A673 (cell line): ENCODE data around the gene VAT1L. TPM values are rescaled to one million over a fixed set of nuclear protein-coding genes. Genes with fewer than 3 reads are reported as not detected.

Experiments used
- BruUV-seq: library from RNA; stranded (reverse); fragments of 400-500 nt; replicated peaks from 2 replicates; lab custom pipeline; 2021; lab: Mats Ljungman, UMichigan
- CTCF ChIA-PET: fragments of 300-600 bp; sonication (Branson Sonifier 250); formaldehyde crosslinking; loops from one replicate; lab custom pipeline; 2022; ENCODE audit warnings: antibody characterized with exemption; lab: Charles Lee
- POLR2A ChIA-PET: fragments of 300-600 bp; sonication (Branson Sonifier 250); formaldehyde crosslinking; loops from one replicate; lab custom pipeline; 2022; ENCODE audit warnings: antibody characterized with exemption; ENCODE audit not compliant: low non-redundant PET; lab: Charles Lee
- DNase-seq: peaks from one replicate; pipeline ENCODE4 v3.0.0-alpha.2; 2015; ENCODE audit warnings: low spot score
- H3K27ac ChIP-seq: fragments of 200-600 bp; sonication (generic); 2 replicates; pipeline ENCODE4 v1.5.1; 2016; ENCODE audit warnings: mixed run types, low read depth, mild to moderate bottlenecking, mixed read lengths, antibody characterized with exemption, low read length; ENCODE audit not compliant: poor library complexity, severe bottlenecking
- H3K27me3 ChIP-seq: fragments of 200-600 bp; sonication (generic); replicated peaks from 2 replicates; pipeline ENCODE4 v1.6.1; 2017; ENCODE audit warnings: mixed run types, low read depth, mild to moderate bottlenecking, mixed read lengths, antibody characterized with exemption, low read length; ENCODE audit not compliant: insufficient read depth, poor library complexity
- H3K36me3 ChIP-seq: fragments of 200-600 bp; sonication (generic); 2 replicates; pipeline ENCODE4 v1.6.1; 2016; ENCODE audit warnings: mixed run types, mild to moderate bottlenecking, mixed read lengths, antibody characterized with exemption, low read length; ENCODE audit not compliant: insufficient read depth, poor library complexity, severe bottlenecking
- H3K4me1 ChIP-seq: fragments of 200-600 bp; sonication (generic); 2 replicates; pipeline ENCODE4 v1.6.1; 2017; ENCODE audit warnings: mixed run types, mild to moderate bottlenecking, mixed read lengths, antibody characterized with exemption, low read length; ENCODE audit not compliant: insufficient read depth, poor library complexity, severe bottlenecking
- H3K4me3 ChIP-seq: fragments of 200-600 bp; sonication (generic); 2 replicates; pipeline ENCODE4 v1.5.1; 2016; ENCODE audit warnings: low read depth, mixed run types, mild to moderate bottlenecking, mixed read lengths, low read length; ENCODE audit not compliant: poor library complexity, severe bottlenecking
- H3K9me3 ChIP-seq: fragments of 200-600 bp; sonication (generic); 2 replicates; pipeline ENCODE4 v1.6.1; 2016; ENCODE audit warnings: mixed run types, low read depth, mild to moderate bottlenecking, mixed read lengths, antibody characterized with exemption, low read length; ENCODE audit not compliant: poor library complexity, severe bottlenecking
- EZH2 ChIP-seq: fragments of 200-600 bp; sonication (generic); IDR thresholded peaks from 2 replicates; pipeline ENCODE4 v1.6.1; 2017; ENCODE audit warnings: borderline replicate concordance, low read depth, mild to moderate bottlenecking, mixed read lengths, antibody characterized with exemption, low read length; ENCODE audit not compliant: poor library complexity, severe bottlenecking
- intact Hi-C: fragments of 100-400 bp; cut with micrococcal nuclease; formaldehyde crosslinking; loops from one replicate; pipeline ENCODE4 v1.10.0; 2022; ENCODE audit not compliant: unreplicated experiment
- total RNA-seq: library from RNA; stranded (reverse); gene quantifications from 2 replicates; pipeline ENCODE4 v1.2.3, GENCODE V29; 2021
- TF ChIP-seq, protein P1 (sequence below): fragments of 300-800, 200-600 bp; sonication (generic); conservative IDR thresholded peaks from 2 replicates; pipeline ENCODE4 v1.5.1; 2017; ENCODE audit warnings: low read depth, mild to moderate bottlenecking, antibody characterized with exemption, low read length, moderate library complexity, mixed read lengths

VAT1L gene
- total RNA-seq, 1 experiment from 2014 or later, result 0.09 TPM

DNA sequence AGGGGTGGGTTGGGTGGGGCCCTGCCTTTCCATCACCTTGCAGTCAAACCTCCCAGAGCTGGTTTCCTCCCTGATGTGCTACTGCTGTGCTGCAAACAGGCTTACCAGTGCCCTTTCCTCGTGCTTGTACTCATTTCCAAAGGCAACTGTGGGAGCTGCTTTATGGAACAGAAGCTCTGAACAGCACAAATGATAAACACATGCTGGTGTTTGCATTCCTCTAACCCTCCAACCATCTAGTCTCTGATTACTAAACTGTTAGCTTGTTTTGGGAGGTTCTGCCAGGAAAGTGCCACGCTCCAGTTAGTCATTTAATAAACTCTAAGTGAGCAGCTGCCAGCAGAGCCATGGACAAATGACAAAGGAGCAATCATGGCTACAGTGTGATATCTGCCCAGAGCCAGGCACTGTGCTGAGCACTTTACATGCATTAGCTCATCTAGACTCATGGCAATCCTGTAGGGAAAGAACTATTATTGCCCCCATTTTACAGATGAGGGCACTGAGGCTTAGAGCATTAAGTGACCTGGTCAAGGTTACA lies 110.4 kb downstream of the VAT1L start:
- intact Hi-C loops, result no loop called here
- Histone ChIP-seq H3K27me3 (no peaks in the 10 kb centered on the region), H3K4me3 (no peak overlapping the region), H3K4me1 (no peaks in the 10 kb centered on the region), H3K9me3 (no peaks in the 10 kb centered on the region), H3K36me3 (no peaks in the 10 kb centered on the region), H3K27ac (no peak overlapping the region)
- DNase-seq, result no peak
- POLR2A ChIA-PET, result no interaction called here
- no peak for TF ChIP-seq EZH2
- TF ChIP-seq, protein P1, sequence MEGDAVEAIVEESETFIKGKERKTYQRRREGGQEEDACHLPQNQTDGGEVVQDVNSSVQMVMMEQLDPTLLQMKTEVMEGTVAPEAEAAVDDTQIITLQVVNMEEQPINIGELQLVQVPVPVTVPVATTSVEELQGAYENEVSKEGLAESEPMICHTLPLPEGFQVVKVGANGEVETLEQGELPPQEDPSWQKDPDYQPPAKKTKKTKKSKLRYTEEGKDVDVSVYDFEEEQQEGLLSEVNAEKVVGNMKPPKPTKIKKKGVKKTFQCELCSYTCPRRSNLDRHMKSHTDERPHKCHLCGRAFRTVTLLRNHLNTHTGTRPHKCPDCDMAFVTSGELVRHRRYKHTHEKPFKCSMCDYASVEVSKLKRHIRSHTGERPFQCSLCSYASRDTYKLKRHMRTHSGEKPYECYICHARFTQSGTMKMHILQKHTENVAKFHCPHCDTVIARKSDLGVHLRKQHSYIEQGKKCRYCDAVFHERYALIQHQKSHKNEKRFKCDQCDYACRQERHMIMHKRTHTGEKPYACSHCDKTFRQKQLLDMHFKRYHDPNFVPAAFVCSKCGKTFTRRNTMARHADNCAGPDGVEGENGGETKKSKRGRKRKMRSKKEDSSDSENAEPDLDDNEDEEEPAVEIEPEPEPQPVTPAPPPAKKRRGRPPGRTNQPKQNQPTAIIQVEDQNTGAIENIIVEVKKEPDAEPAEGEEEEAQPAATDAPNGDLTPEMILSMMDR, result no peak
- no TSS peak for BruUV-seq
- CTCF ChIA-PET, result no interaction called here

DNA sequence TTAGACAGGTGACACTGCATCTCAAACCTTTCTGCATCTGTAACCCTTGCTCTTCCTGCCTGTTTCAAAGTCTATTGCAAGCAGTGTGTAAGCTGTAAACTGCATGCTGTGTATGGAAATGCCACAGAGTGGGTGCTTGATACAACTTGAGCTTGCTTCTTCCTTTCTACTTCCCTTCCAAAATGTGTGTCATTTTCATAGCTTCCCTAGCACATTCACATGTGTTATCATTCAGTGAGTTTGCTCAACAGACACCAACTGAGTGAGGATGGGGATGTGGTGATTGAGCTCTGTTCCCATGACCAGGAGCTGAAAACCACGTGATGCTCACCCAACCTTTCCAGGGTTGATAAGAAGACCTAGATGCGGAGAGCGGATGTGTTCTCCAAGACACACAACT lies 111.1 kb downstream of the VAT1L start:
- no peaks in the 10 kb centered on the region for H3K9me3 ChIP-seq
- H3K4me3 ChIP-seq, result no peak overlapping the region
- H3K36me3 ChIP-seq, result no peaks in the 10 kb centered on the region
- ChIA-PET POLR2A (no interaction called here), CTCF (no interaction called here)
- intact Hi-C loops, result no loop called here
- H3K27me3 ChIP-seq, result no peaks in the 10 kb centered on the region
- no peaks in the 10 kb centered on the region for H3K4me1 ChIP-seq
- TF ChIP-seq, protein P1, result no peak
- TF ChIP-seq EZH2, result no peak
- no peak overlapping the region for H3K27ac ChIP-seq
- DNase-seq, result no peak
- no TSS peak for BruUV-seq

DNA sequence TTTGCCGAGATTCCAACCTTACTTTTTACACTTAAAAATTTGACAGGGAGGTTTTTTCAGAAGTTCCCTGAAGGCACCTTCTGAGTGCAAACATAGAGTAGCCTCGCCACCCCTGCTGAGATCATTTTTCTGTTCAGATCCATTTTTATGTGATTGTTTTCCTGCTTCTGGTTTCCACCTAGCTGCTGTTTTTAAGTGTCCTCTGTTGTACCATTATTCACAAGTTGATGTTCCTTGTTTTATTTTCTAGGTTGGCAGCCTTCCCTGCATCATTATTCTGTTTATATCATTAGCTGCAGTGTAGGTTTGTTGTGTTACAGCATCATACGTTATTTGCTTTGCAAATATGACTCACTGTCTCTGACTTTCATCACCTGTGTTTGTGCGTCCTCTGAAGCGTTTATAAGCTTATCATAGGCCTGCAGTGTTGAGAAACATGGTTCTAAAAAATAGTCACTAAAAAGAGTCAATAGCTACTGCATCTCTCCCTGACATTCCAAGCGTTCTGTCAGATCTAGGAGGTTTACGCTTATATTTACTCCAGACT lies 117.1 kb downstream of the VAT1L start:
- Histone ChIP-seq H3K4me3 (no peak overlapping the region), H3K27me3 (no peaks in the 10 kb centered on the region), H3K36me3 (no peaks in the 10 kb centered on the region), H3K9me3 (no peaks in the 10 kb centered on the region), H3K4me1 (no peaks in the 10 kb centered on the region), H3K27ac (no peak overlapping the region)
- no TSS peak for BruUV-seq
- intact Hi-C loops, result no loop called here
- ChIA-PET CTCF (no interaction called here), POLR2A (no interaction called here)
- no peak for DNase-seq
- no peak for TF ChIP-seq EZH2
- TF ChIP-seq, protein P1, result no peak
